ENCODE data around the gene F2R.

- TF ChIP-seq POLR2A (IDR thresholded peaks at IDR 0.05; ENCODE audit: low read length) (no peak), GATA1 (IDR thresholded peaks at IDR 0.05; ENCODE audit: low read depth, low read length) (no peak)
Observed at GRCh38 chr5:76674330-76675066, 41.4 kb upstream of the F2R start.

All from erythroblast (primary cell).